Muscle layer of colon (tissue), 2 donors: ENCODE data around the gene SULF2.

Experiments used
- H3K27ac ChIP-seq: one replicate; pipeline ENCODE4 v1.7.0; 2013; ENCODE audit warnings: low read depth, mild to moderate bottlenecking, low read length, moderate library complexity
- H3K27me3 ChIP-seq, 2 donors: one replicate each; pipeline ENCODE4 v1.7.0; 2013; ENCODE audit warnings: low read length in 2 of 2, mild to moderate bottlenecking in 2 of 2; ENCODE audit not compliant: insufficient read depth in 2 of 2, control insufficient read depth in 1 of 2
- H3K36me3 ChIP-seq: one replicate; pipeline ENCODE4 v1.7.0; 2013; ENCODE audit warnings: mild to moderate bottlenecking, low read length; ENCODE audit not compliant: insufficient read depth
- H3K4me1 ChIP-seq: one replicate; pipeline ENCODE4 v1.7.0; 2013; ENCODE audit warnings: mild to moderate bottlenecking, low read length; ENCODE audit not compliant: insufficient read depth
- H3K4me3 ChIP-seq, 2 donors: one replicate each; pipeline ENCODE4 v1.7.0; 2013; ENCODE audit warnings: low read length in 2 of 2, low read depth in 1 of 2, mild to moderate bottlenecking in 1 of 2, moderate library complexity in 1 of 2
- H3K9ac ChIP-seq: one replicate; pipeline ENCODE4 v1.7.0; 2013; ENCODE audit warnings: low read length
- H3K9me3 ChIP-seq: one replicate; pipeline ENCODE4 v1.7.0; 2013; ENCODE audit warnings: mild to moderate bottlenecking, low read length
- donor health status: abdominal sarcoma.
- donor health status: Adenocarcinoma of cecum.

Gene SULF2

DNA sequence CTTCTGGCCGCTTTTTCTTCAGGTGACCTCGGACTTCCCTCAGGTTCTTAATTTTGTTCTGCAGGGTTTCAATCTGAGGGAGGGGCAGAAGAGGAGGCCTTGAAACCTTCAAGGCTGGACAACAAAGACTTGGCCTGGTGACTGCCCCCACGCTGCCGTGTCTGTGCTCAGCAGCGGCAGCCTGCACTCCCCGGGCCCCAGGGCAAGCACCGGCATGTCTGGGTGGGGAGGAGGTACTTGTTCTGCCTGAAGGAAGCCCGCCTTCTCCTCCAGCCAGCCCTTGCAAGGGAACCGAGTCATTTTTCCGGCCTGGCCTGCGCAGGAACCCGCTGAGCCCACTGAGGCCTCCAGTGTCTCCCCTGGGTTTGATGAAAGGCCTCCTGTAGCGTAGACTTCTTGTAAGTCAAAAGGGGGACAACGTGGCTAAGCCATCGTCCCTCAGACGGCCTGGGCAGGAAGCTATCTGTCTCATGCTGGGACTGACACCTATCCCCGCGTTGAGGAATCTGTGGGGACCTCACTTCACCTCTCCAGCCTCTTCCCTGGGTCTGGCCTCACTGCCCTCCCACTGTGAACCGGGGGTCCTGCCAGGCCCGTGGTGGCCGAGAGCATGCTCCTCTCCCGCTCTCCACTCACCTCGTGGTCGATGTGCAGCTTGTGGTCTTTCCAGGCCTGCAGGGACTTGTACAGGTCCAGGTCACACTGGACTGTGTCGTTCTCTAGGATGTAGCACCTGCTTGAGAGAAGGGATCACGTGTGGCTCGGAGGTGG is 119.9 kb downstream of the SULF2 start:
- Histone ChIP-seq H3K27me3 (no peaks in the 10 kb centered on the region), H3K9ac (no peak overlapping the region), H3K27ac (no peak overlapping the region), H3K4me1 (peaks cover 4% of the 10 kb centered on the region), H3K4me3 (no peak overlapping the region), H3K9me3 (no peaks in the 10 kb centered on the region), H3K36me3 (peaks cover 12% of the 10 kb centered on the region)

- Histone ChIP-seq H3K9me3 (no peaks in the 10 kb centered on the region), H3K27me3 (no peaks in the 10 kb centered on the region), H3K9ac (no peak overlapping the region), H3K4me3 (no peak overlapping the region), H3K27ac (no peak overlapping the region), H3K36me3 (peaks cover 12% of the 10 kb centered on the region), H3K4me1 (peaks cover 4% of the 10 kb centered on the region)
Observed at GRCh38 chr20:47664744-47665143, 120.5 kb downstream of the SULF2 start.

DNA sequence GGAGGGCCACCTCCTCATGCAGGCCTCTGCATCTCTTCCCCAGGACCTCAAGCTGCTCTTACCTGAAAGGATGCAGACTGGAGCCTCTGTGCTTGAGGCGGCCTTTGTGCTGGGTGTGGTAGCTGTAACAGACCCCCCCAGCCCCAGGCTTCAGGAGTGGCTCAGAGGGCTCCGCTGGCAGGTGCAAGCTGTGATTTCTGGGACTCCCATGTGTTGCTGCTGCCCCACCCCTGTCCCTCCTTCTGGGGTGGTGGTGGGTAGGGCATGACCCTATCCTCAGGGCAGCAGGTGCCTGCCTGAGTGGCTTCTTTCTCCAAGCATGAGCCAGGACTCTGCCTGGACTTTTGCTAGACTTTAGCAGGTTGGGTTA is 121.2 kb downstream of the SULF2 start:
- Histone ChIP-seq H3K9ac (no peak overlapping the region), H3K27me3 (no peaks in the 10 kb centered on the region), H3K4me3 (no peak overlapping the region), H3K36me3 (peaks cover 19% of the 10 kb centered on the region), H3K9me3 (no peaks in the 10 kb centered on the region), H3K27ac (no peak overlapping the region), H3K4me1 (peaks cover 4% of the 10 kb centered on the region)

GRCh38 chr20:47663354-47664067 is 121.8 kb downstream of the SULF2 start:
- peaks cover 21% of the 10 kb centered on the region for H3K36me3 ChIP-seq
- H3K4me1 ChIP-seq, result peaks cover 4% of the 10 kb centered on the region
- H3K27ac ChIP-seq, result no peak overlapping the region
- no peak overlapping the region for H3K4me3 ChIP-seq
- H3K9ac ChIP-seq, result no peak overlapping the region
- no peaks in the 10 kb centered on the region for H3K27me3 ChIP-seq
- H3K9me3 ChIP-seq, result no peaks in the 10 kb centered on the region

GRCh38 chr20:47662483-47663353 is 122.6 kb downstream of the SULF2 start:
- H3K27me3 ChIP-seq, result no peaks in the 10 kb centered on the region
- H3K27ac ChIP-seq, result no peak overlapping the region
- peaks cover 4% of the 10 kb centered on the region for H3K4me1 ChIP-seq
- peaks cover 21% of the 10 kb centered on the region for H3K36me3 ChIP-seq
- no peak overlapping the region for H3K9ac ChIP-seq
- H3K4me3 ChIP-seq, result no peak overlapping the region
- H3K9me3 ChIP-seq, result no peaks in the 10 kb centered on the region

DNA sequence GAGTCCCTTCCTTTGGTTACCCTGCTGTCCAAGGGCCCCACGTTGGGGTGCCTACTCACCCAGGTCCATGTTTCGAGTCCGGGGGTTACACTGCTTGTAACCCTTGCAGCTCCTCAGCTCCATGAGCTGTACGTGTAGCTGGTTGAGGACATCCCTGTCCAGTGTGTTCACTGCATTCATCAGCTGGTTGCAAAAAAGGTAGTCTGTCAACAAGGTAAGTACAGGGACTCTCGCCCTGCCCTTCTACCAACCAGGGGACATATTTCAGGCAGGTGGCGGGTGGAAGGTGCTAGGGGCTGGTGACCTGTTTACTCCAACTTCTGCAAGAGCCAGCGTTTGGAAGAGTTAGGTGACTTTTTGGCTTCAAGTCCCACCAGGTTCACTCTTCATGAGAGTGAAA is 123.6 kb downstream of the SULF2 start:
- peaks cover 25% of the 10 kb centered on the region for H3K36me3 ChIP-seq
- H3K9me3 ChIP-seq, result no peaks in the 10 kb centered on the region
- H3K4me1 ChIP-seq, result peaks cover 4% of the 10 kb centered on the region
- H3K9ac ChIP-seq, result no peak overlapping the region
- H3K27me3 ChIP-seq, result no peaks in the 10 kb centered on the region
- no peak overlapping the region for H3K4me3 ChIP-seq
- H3K27ac ChIP-seq, result no peak overlapping the region

GRCh38 chr20:47660983-47661700 is 124.1 kb downstream of the SULF2 start:
- no peak overlapping the region for H3K9ac ChIP-seq
- H3K27ac ChIP-seq, result no peak overlapping the region
- no peaks in the 10 kb centered on the region for H3K9me3 ChIP-seq
- no peaks in the 10 kb centered on the region for H3K27me3 ChIP-seq
- H3K4me3 ChIP-seq, result no peak overlapping the region
- H3K4me1 ChIP-seq, result peaks cover 4% of the 10 kb centered on the region
- peaks cover 25% of the 10 kb centered on the region for H3K36me3 ChIP-seq

- H3K27ac ChIP-seq, result no peak overlapping the region
- peaks cover 4% of the 10 kb centered on the region for H3K4me1 ChIP-seq
- H3K4me3 ChIP-seq, result no peak overlapping the region
- no peaks in the 10 kb centered on the region for H3K9me3 ChIP-seq
- H3K36me3 ChIP-seq, result peaks cover 25% of the 10 kb centered on the region
- H3K27me3 ChIP-seq, result no peaks in the 10 kb centered on the region
- H3K9ac ChIP-seq, result no peak overlapping the region
Observed at GRCh38 chr20:47660602-47660905, 124.7 kb downstream of the SULF2 start.

DNA sequence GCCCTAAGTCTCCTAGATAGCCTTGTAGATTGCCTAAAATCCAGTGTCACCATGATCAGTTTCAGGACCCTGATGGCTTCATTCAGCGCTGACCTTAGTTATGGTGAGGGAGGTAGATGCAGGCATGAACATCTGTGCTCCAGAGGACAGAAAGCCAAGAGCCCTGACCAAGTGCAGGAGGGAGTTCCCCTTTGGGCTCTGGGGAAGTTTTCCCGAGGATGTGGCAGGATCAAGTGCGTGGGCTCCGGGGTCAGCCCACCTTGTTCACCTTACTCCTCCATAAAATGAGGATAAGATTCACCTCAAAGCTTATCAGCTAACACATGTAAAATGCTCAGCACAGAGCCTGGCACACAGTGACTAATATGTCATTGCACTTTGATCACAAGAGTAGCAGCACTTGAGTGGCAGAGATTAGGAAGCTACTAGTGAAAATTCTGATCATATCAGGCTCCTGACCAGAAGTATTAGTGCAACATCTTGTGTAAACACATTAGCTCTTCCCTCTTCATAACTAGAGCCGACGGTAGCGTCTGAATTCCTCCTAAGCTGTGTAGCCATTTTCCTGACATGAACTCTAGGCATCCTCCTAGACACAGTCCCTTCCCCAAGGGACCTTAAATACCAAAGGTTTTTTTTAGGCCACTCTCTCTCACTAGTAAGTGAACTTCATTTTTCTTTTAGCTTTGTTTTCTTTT is 125.2 kb downstream of the SULF2 start:
- Histone ChIP-seq H3K9me3 (no peaks in the 10 kb centered on the region), H3K4me1 (peaks cover 4% of the 10 kb centered on the region), H3K27me3 (no peaks in the 10 kb centered on the region), H3K27ac (no peak overlapping the region), H3K4me3 (no peak overlapping the region), H3K9ac (no peak overlapping the region), H3K36me3 (peaks cover 25% of the 10 kb centered on the region)

GRCh38 chr20:47656318-47656717 is 129.0 kb downstream of the SULF2 start:
- Histone ChIP-seq H3K4me1 (no peaks in the 10 kb centered on the region), H3K4me3 (no peak overlapping the region), H3K9ac (no peak overlapping the region), H3K27ac (no peak overlapping the region), H3K9me3 (no peaks in the 10 kb centered on the region), H3K27me3 (no peaks in the 10 kb centered on the region), H3K36me3 (peaks cover 30% of the 10 kb centered on the region)
